AG04450 (cell line): ENCODE data around the gene H6PD. TPM values are rescaled to one million over a fixed set of nuclear protein-coding genes. Genes with fewer than 3 reads are reported as not detected.

Experiments used
- CTCF ChIA-PET: fragments of 300-600, 350-600 bp; formaldehyde crosslinking; extraction: SDS; loops from one replicate; lab custom pipeline; 2022; ENCODE audit warnings: antibody characterized with exemption, inconsistent platforms; lab: Charles Lee
- POLR2A ChIA-PET: fragments of 350-600 bp; formaldehyde crosslinking; extraction: SDS; loops from one replicate; lab custom pipeline; 2021; ENCODE audit warnings: antibody characterized with exemption, inconsistent platforms; lab: Yijun Ruan, JAX
- DNase-seq: peaks from one replicate; pipeline ENCODE4 v3.0.0-alpha.2; 2011; ENCODE audit warnings: low read depth, low spot score
- H3K27ac ChIP-seq: one replicate; pipeline ENCODE4 v1.5.1; 2012; ENCODE audit warnings: low read depth, low read length, control low read depth
- H3K27me3 ChIP-seq: one replicate; pipeline ENCODE4 v1.6.0; 2012; ENCODE audit warnings: low read length; ENCODE audit not compliant: control insufficient read depth, insufficient read depth
- H3K4me3 ChIP-seq: 2 replicates; pipeline ENCODE4 v1.5.1; 2011; ENCODE audit warnings: mild to moderate bottlenecking, low read depth, low read length, control low read depth
- H3K9me3 ChIP-seq: 2 replicates; pipeline ENCODE4 v1.5.1; 2012; ENCODE audit warnings: low read length; ENCODE audit not compliant: control insufficient read depth, insufficient read depth
- CTCF ChIP-seq: IDR thresholded peaks from 2 replicates; pipeline ENCODE4 v1.5.1; 2011; ENCODE audit warnings: low read depth, low read length, control low read depth, inconsistent platforms
- polyA plus RNA-seq: library from polyadenylated mRNA; depleted of rRNA; stranded (reverse); fragments of >200 nt; gene quantifications from 2 replicates; pipeline ENCODE4 v1.2.3, GENCODE V29; 2011

H6PD gene
- polyA plus RNA-seq, 1 experiment = 18.3 TPM

DNA sequence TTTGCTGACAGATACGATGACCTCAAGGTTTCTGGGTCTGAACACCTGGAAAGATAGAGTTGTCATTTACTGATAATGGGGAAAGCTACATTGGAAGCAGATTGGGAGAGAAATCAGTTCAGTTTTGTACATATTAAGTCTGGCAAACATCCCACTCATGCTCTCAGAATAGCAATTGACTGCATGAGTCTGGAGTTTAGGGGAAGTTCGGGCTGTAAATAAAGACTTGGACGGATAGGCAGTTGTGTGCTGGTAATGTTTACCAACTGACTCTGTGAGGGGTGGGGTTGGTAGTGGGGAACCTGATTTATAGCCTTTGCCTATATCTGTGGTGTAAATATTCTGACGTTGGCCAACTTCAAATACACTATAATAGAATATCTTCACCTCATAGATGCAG is 4.0 kb downstream of the H6PD start:
- no peak overlapping the region for H3K27ac ChIP-seq
- ChIA-PET POLR2A (no interaction called here), CTCF (no interaction called here)
- TF ChIP-seq CTCF = no peak
- H3K4me3 ChIP-seq = no peak overlapping the region
- H3K27me3 ChIP-seq = no peaks in the 10 kb centered on the region
- no peaks in the 10 kb centered on the region; the same call in 1 of the 2 replicates for H3K9me3 ChIP-seq
- no peak for DNase-seq

GRCh38 chr1:9239622-9240401 is 5.2 kb downstream of the H6PD start:
- ChIA-PET POLR2A (no interaction called here), CTCF (no interaction called here)
- Histone ChIP-seq H3K4me3 (no peak overlapping the region), H3K27ac (no peak overlapping the region), H3K27me3 (no peaks in the 10 kb centered on the region), H3K9me3 (no peaks in the 10 kb centered on the region; the same call in 1 of the 2 replicates)
- DNase-seq = no peak
- no peak for TF ChIP-seq CTCF

GRCh38 chr1:9240914-9241820 is 6.6 kb downstream of the H6PD start:
- no peak for DNase-seq
- ChIA-PET CTCF (no interaction called here), POLR2A (interaction anchor here (0.7 kb wide), 1 partner anchor 173 kb away, joined by 3 read pairs; no protein-coding TSS in a partner anchor)
- H3K27me3 ChIP-seq = no peaks in the 10 kb centered on the region
- no peak for TF ChIP-seq CTCF
- no peak overlapping the region for H3K27ac ChIP-seq
- H3K9me3 ChIP-seq = no peaks in the 10 kb centered on the region; the same call in 1 of the 2 replicates
- H3K4me3 ChIP-seq = no peak overlapping the region

- ChIA-PET CTCF (interaction anchor here (1.1 kb wide), 1 partner anchor 25 kb away, joined by 4 read pairs; no protein-coding TSS in a partner anchor), POLR2A (interaction anchor here (0.7 to 1.1 kb wide), 2 partner anchors 34 to 174 kb away, joined by 3 read pairs; no protein-coding TSS in a partner anchor)
- DNase-seq = no peak
- no peak for TF ChIP-seq CTCF
- Histone ChIP-seq H3K9me3 (no peaks in the 10 kb centered on the region), H3K4me3 (no peak overlapping the region), H3K27ac (no peak overlapping the region), H3K27me3 (no peaks in the 10 kb centered on the region)
Measured at GRCh38 chr1:9241891-9242290, 7.3 kb downstream of the H6PD start.
